Adipose tissue (tissue), 3 donors: ENCODE data around the gene SLC32A1. TPM values are rescaled to one million over a fixed set of nuclear protein-coding genes. Genes with fewer than 3 reads are reported as not detected.

Source experiments
- H3K27ac ChIP-seq: one replicate; pipeline ENCODE4 v1.5.1; 2013; ENCODE audit warnings: low read depth, low read length
- WGBS, 3 donors: extraction: QIAGEN DNeasy Blood & Tissue Kit; methylation state at CpG; one replicate each; pipeline ENCODE4 v1.1.7; 2013; 5-methylcytosine and 5-hydroxymethylcytosine counted together
- polyA plus RNA-seq, 3 donors: library from polyadenylated mRNA; stranded (reverse); fragments of 200-250 nt; gene quantifications; one replicate each; pipeline ENCODE4 v1.2.3, GENCODE V29; 2013
- donor health status: healthy with polysubstance abuse.
- donor health status: Bipolar disorder and iron deficiency.
- donor health status: healthy.

The SLC32A1 gene
- polyA plus RNA-seq, 3 donors, result not detected

- 83 to 91% (median 91%) methylated on average over 7 of the region's 7 CpGs for WGBS, 3 donors
Measured at GRCh38 chr20:38770970-38771369, 46.7 kb downstream of the SLC32A1 start.

GRCh38 chr20:38771621-38772020 lies 47.3 kb downstream of the SLC32A1 start:
- no peak overlapping the region for H3K27ac ChIP-seq
- WGBS, 3 donors, result 83 to 96% (median 95%) methylated on average over 7 of the region's 7 CpGs

More at GRCh38 chr20:38770970-38771369, 46.7 kb downstream of the SLC32A1 start:
- no peak overlapping the region for H3K27ac ChIP-seq

GRCh38 chr20:38774167-38774566 lies 49.9 kb downstream of the SLC32A1 start:
- H3K27ac ChIP-seq, result no peak overlapping the region
- 78 to 100% (median 96%) methylated on average over 2 of the region's 2 CpGs for whole genome bisulfite sequencing, 3 donors

- H3K27ac ChIP-seq, result no peak overlapping the region
- 97 to 98% (median 98%) methylated on average over 10 to 11 of the region's 11 CpGs for WGBS, 3 donors
Measured at GRCh38 chr20:38776363-38776762, 52.1 kb downstream of the SLC32A1 start.

Other genes starting within 250 kb of the SLC32A1 start
- not detected for gene ADIG, start 143.3 kb upstream of the SLC32A1 start, polyA plus RNA-seq
- gene ARHGAP40, start 122.7 kb upstream of the SLC32A1 start, polyA plus RNA-seq, result under 1 TPM in 2 of 3 donors, not detected in 1; 0.02 to 0.06 TPM
- 1 to 10 TPM; 3.1 to 5.0 (median 3.5) TPM for gene ACTR5, start 24.0 kb downstream of the SLC32A1 start, polyA plus RNA-seq
- 1 to 10 TPM; 2.9 to 9.0 (median 6.8) TPM for gene PPP1R16B, start 81.2 kb downstream of the SLC32A1 start, polyA plus RNA-seq
- gene FAM83D, start 201.9 kb downstream of the SLC32A1 start, polyA plus RNA-seq, result under 1 TPM; 0.17 to 0.64 (median 0.56) TPM
- 1 to 10 TPM; 3.0 to 7.4 (median 6.9) TPM for gene DHX35, start 237.9 kb downstream of the SLC32A1 start, polyA plus RNA-seq